Motor neuron (in vitro differentiated cells): Measurements from ENCODE around the gene MTA2. TPM values are rescaled to one million over a fixed set of nuclear protein-coding genes. Genes with fewer than 3 reads are reported as not detected.
"Not testable (repeated sequence)": the region's sequence is repeated elsewhere in the genome, so short reads cannot be mapped to it uniquely, and the experiment has no call there.

Experiments used
- ATAC-seq, 8 experiments: fragments of 200-7000 bp; cut with Tn5 transposase; replicated peaks in 6 of 8; 2 replicates each; pipeline ENCODE4 v1.8.0; 2021; ENCODE audit warnings: mild to moderate bottlenecking in 8 of 8, moderate library complexity in 8 of 8
- H3K27ac ChIP-seq, 2 donors: fragments of 250-450 bp; sonication (Bioruptor Pico); 2 replicates each; pipeline ENCODE4 v1.9.0; 2021; ENCODE audit warnings: antibody characterized with exemption in 2 of 2, mild to moderate bottlenecking in 2 of 2, moderate library complexity in 1 of 2
- H3K4me1 ChIP-seq, 2 donors: fragments of 250-450 bp; sonication (Bioruptor Pico); replicated peaks in 1 of 2; 2 replicates each; pipeline ENCODE4 v1.6.1; 2021; ENCODE audit warnings: antibody characterized with exemption in 2 of 2, mild to moderate bottlenecking in 2 of 2, moderate library complexity in 1 of 2
- H3K4me3 ChIP-seq, 5 donors: fragments of 250-450 bp; sonication (Bioruptor Pico); 2 replicates each; pipeline ENCODE4 v1.9.0; 2021; ENCODE audit warnings: antibody characterized with exemption in 5 of 5, mild to moderate bottlenecking in 5 of 5, moderate library complexity in 4 of 5
- WGBS, 10 experiments: fragments of 450-650 bp; shearing (Covaris generic); methylation state at CpG; one replicate each; pipeline ENCODE4 v1.0.0; 2022; 5-methylcytosine and 5-hydroxymethylcytosine counted together
- in situ Hi-C, 9 experiments: fragments of 400-800 bp; cut with MboI; loops; one replicate each; pipeline ENCODE4 v1.15.0; 2021; ENCODE audit warnings: low sequenced_read_pairs in 9 of 9, low pct_unique_long_range_greater_than_20kb in 2 of 9; ENCODE audit not compliant: unreplicated experiment in 9 of 9
- total RNA-seq, 8 experiments: library from RNA; unstranded; fragments of 300-600 nt; gene quantifications; 2 replicates each; pipeline versions ENCODE4 v1.2.3 to v1.2.4, GENCODE V29; 2022

MTA2 gene
- total RNA-seq, 8 experiments from 2014 or later: 49.1 to 146 (median 83.3) TPM

DNA sequence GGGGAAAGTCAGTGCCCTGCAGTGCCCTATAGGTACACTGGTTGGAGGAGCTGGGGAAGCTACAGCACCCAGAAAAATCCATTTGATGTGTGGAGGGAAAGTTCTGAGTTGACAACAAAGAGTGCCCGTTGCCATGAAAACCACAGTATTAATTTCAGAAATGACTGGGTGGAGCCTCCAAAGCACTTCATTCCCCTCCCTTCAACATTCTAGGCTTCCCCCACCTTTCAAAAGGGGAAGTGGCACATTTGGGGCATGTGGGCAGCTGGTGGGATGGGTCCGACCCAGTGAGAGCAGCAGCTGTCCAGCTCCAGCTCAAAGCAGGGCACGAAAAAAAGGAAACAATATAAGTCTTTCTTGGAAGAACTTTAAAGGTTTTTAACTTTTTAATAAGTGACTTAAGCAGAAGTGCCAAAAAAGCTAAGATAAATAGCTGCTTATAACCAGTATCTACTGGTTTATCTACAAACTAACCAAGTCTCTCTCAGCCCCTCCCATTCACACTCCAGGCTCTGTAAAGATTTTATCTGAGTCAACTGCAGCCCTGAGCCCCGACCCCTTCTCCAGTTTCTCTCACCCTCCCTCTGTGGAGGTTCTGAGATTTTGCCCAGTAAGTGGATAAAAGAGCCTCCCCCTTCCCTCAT, 46.1 kb downstream of the MTA2 start:
- in situ Hi-C loops: loop anchor here in 4 of 9 experiments (10.0 to 25.0 kb wide), 4 partner anchors 131 to 168 kb away; partner anchors contain the start of gene SCGB1A1 (in 1 of the 4)
- ATAC-seq: peak in 6 of 8 experiments; percentile 0 to 5 (median 2)
- WGBS, 10 experiments: 0 to 100% (median 66%) methylated on average over 1 to 4 of the region's 4 CpGs; no CpG with 5 or more reads in 1 of the 10 experiments
- Histone ChIP-seq H3K4me3 (no peak overlapping the region), H3K27ac (peak overlapping the region in 1 of 2 donors; percentile 47), H3K4me1 (peaks cover 4 to 43% of the 10 kb centered on the region in 2 donors)

DNA sequence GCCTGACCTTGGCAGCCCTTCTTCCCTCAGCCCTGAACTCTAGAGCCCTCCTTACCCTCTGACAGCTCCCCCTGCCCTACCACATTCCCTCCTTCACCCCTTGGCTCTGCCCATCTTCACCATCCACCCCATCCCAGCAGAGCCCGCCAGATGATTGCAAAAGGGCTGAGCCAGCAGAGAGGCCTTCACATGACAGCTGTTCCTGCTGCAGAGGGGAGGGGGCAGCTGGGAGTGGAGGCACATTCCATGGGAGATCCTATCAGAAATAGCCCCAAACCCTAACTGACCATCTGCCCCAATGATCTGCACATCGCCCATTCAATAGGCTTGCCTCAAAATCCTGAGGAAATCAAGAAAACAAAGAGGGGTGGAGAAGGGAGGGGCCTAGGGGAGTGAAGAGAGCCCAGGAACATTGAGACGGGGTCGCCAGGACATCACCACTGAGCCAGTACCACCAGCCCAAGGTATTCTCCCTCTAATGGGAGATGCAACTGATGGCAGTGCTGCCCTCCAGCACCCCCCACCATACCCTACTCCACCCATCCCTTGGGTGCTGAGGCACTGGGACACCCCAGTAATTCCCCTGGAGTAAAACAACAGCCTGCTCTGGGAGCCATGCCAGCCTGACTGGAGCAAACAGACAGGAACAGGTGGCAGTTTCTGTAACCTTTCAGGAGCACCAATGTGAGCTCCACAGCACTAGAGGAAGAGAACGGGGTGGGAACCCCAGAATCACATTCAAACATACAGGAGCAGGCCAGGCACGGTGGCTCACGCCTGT, 47.1 kb downstream of the MTA2 start:
- 20 to 81% (median 65%) methylated on average over 1 to 3 of the region's 7 CpGs; no CpG with 5 or more reads in 6 of the 10 experiments for WGBS, 10 experiments
- in situ Hi-C loops: loop anchor here in 4 of 9 experiments (10.0 to 25.0 kb wide), 4 partner anchors 130 to 167 kb away; partner anchors contain the start of gene SCGB1A1 (in 1 of the 4)
- H3K4me1 ChIP-seq: peaks cover 4 to 43% of the 10 kb centered on the region in 2 donors
- ATAC-seq: no peak
- H3K4me3 ChIP-seq: no peak overlapping the region
- H3K27ac ChIP-seq: no peak overlapping the region

DNA sequence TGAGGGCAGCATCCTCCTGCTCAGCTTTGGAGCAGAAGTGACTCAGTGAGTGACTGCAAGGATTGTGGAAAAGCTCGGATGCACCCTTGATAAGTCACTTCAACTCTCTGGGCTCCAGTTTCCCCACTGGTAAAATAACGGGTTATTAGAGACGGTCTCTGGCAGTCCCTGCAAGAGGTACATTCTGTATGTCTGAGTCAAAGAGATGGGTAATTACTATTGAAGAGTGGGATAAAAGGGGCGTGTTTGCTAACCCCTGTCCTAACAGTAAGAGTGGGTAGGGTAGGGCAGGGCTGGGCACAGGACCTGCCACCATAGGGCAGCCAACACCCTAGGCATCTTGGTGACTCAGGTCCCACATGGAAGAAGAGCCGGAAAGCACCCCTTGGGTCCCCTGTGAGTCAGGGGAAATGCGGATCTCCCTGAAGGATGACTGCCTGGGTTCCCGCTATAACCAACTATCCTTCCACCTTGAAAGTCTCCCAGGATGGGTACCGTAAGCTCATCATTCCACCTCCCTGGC, 47.8 kb downstream of the MTA2 start:
- H3K27ac ChIP-seq: no peak overlapping the region
- ATAC-seq: no peak
- WGBS, 10 experiments: 95 to 100% methylated on average over 2 to 5 of the region's 8 CpGs; no CpG with 5 or more reads in 8 of the 10 experiments
- in situ Hi-C loops: loop anchor here in 4 of 9 experiments (10.0 to 25.0 kb wide), 4 partner anchors 129 to 167 kb away; partner anchors contain the start of gene SCGB1A1 (in 1 of the 4)
- peaks cover 4 to 43% of the 10 kb centered on the region in 2 donors for H3K4me1 ChIP-seq
- no peak overlapping the region for H3K4me3 ChIP-seq

DNA sequence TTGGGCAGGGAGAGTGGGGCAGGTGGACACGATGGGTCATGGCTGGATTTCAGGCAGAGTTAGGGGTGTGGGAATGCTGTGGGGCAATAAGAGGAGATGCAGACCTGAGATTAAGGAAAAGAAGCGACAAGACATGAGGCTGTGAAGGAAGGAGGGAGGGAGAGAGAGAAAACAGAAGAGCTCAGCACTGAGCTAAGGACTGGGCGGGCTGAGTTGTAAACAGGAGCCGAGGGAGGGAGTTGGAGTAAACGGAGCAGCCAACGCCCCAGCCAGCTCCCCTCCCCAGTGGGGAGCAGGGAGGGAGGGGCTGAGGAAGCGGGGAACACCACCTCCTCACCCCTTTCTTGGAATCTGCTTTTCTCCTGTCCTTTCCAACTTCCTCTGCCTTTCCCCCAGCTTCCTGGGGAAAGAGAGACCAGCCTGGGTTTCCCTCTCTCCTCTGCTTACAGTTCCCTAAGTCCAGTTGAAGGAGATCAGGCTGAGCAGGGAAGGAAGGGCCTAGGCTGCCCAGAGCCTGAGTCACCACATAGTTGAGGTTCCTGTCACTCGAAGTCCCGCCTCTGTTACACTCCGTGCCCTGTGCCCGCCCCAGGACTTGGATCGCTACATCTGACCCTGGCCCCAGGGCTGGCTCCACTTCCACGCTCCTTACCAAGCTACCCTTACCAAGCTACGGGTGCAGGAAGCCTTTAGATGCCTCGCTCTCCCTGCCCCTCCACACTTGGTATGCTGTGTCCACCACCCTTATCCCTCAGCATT, 48.4 kb downstream of the MTA2 start:
- in situ Hi-C loops: loop anchor here in 4 of 9 experiments (10.0 to 25.0 kb wide), 4 partner anchors 128 to 166 kb away; partner anchors contain the start of gene SCGB1A1 (in 1 of the 4)

DNA sequence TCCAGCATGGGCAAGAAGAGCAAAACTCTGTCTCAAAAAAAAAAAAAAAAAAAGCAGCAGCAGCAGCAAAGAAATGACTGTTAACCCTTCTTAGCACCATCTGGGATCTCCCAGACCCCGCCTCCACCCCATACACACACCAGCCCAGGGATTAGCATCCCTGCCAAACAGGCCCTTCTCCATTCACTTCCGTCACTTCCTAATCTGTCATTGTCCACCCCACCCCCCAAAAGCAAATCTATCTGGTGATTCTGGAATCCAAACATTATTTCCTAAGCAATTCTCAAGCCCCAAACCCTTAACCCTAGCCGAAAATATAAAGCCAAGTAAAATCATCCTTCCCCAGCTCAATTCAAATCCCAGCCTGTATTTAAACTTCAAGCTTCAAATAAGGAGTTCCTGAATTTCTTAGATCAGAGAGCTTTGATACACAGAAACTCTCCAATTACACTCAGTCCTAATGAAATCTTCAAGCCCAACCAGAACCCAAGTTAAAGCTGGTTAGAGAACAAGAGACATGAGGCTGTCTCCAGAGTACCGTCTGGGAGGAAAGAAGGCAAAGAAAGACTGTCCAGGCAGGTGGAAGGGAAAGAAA, 49.1 kb downstream of the MTA2 start:
- H3K4me1 ChIP-seq: peaks cover 5 to 48% of the 10 kb centered on the region in 2 donors
- WGBS, 10 experiments: 0 to 69% (median 21%) methylated on average over 1 to 4 of the region's 4 CpGs; no CpG with 5 or more reads in 2 of the 10 experiments
- H3K4me3 ChIP-seq: no peak overlapping the region
- in situ Hi-C loops: loop anchor here in 4 of 9 experiments (10.0 to 25.0 kb wide), 4 partner anchors 128 to 165 kb away; partner anchors contain the start of gene SCGB1A1 (in 1 of the 4)
- ATAC-seq: no peak
- H3K27ac ChIP-seq: no peak overlapping the region

More for the DNA sequence above, 48.4 kb downstream of the MTA2 start:
- peak; percentile 55 to 82 (median 73) for ATAC-seq
- Histone ChIP-seq H3K4me1 (peaks cover 4 to 43% of the 10 kb centered on the region in 2 donors), H3K27ac (peak overlapping the region in 1 of 2 donors; percentile 58), H3K4me3 (no peak overlapping the region)
- WGBS, 10 experiments: 0 to 60% (median 24%) methylated on average over 1 to 9 of the region's 15 CpGs; no CpG with 5 or more reads in 2 of the 10 experiments

DNA sequence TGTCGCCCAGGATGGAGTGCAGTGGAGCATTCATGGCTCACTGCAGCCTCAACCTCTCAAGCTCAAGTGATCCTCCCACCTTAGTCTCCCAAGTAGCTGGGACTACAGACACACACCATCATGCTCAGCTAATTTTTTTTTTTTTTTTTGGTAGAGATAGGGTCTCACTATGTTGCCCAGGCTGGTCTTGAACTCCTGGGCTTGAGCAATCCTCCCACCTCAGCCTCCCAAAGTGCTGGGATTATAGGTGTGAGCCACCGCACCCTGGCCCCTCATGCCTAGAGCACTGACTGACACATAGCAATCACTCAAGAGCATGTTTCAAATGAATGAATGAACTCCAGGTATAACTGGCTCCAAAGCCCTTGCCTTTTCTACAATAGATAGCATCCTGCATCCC, 51.2 kb downstream of the MTA2 start:
- in situ Hi-C loops: loop anchor here in 4 of 9 experiments (10.0 to 25.0 kb wide), 4 partner anchors 126 to 163 kb away; partner anchors contain the start of gene SCGB1A1 (in 1 of the 4)
- not testable (repeated sequence) for H3K4me3 ChIP-seq, ATAC-seq, H3K27ac ChIP-seq
- 80 to 100% (median 93%) methylated on average over 1 to 2 of the region's 2 CpGs; no CpG with 5 or more reads in 3 of the 10 experiments for WGBS, 10 experiments
- H3K4me1 ChIP-seq: peaks cover 10 to 42% of the 10 kb centered on the region in 2 donors

DNA sequence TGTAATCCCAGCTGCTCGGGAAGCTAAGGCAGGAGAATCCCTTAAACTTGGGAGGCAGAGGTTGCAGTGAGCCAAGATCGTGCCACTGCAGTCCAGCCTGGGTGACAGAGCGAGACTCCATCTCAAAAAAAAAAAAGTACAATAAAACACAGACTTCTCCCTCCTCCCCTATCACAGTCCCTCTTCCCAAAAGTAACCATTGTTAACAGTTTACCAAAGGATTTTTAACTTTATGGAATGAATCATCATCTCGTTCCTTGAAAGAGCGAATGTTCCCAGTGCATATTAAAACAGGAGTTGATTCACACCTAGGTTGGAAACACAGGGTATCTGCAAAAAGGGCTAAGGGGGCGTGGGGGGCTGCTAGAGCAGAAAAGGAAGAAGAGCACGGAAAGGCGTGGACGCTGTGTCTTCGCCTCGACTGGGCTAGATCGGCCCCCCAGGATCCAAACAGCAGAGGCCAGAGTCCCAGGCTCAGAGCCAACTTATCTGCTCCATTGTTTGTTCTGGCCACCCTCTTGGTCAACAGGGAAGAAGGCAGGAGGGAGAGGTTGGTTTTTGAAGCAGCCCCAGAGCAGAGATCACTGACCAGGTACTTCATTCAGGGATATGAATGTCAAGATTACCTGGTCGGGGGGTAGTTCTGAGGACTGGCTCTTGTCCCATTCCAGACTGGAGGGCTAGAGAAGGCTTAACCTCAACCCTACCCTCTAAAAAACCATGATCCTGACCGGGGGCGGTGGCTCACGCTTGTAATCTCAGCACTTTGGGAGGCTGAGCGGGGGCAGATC, 52.9 kb downstream of the MTA2 start:
- 60 to 100% (median 80%) methylated on average over 1 to 11 of the region's 17 CpGs; no CpG with 5 or more reads in 1 of the 10 experiments for WGBS, 10 experiments
- Histone ChIP-seq H3K4me3 (no peak overlapping the region), H3K27ac (no peak overlapping the region), H3K4me1 (peaks cover 13 to 43% of the 10 kb centered on the region in 2 donors)
- no peak for ATAC-seq
- in situ Hi-C loops: loop anchor here in 1 of 9 experiments (25.0 kb wide), 1 partner anchor 111 kb away; no protein-coding TSS in a partner anchor

DNA sequence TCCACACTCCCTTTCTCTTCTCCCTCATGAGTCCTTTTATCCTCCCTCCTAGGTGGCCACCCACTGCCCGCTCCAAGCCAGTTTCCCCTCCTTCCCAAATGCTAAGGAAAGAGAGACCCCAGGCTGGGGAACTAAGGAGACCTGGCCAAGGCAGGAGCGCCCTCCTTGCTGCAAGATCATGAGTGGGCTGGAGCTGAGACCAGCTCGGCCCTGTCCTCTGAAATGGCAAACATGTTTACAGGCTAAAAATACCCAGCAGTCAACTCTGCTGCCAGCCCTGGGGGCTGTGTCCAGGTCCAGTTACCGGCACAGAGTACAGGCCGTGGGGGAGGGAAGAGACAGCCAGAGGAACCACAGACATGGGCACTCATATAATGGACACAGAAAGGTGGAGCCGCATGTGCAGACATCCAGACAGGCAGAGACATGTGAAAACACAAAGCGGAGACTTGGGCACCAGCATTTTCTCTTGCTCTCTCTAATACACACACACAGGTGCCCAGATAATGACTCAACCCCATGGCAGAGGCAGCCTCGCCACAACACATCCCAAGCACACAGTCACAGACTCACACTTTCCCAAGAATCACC, 53.9 kb downstream of the MTA2 start:
- no peak for ATAC-seq
- in situ Hi-C loops: loop anchor here in 1 of 9 experiments (25.0 kb wide), 1 partner anchor 110 kb away; no protein-coding TSS in a partner anchor

DNA sequence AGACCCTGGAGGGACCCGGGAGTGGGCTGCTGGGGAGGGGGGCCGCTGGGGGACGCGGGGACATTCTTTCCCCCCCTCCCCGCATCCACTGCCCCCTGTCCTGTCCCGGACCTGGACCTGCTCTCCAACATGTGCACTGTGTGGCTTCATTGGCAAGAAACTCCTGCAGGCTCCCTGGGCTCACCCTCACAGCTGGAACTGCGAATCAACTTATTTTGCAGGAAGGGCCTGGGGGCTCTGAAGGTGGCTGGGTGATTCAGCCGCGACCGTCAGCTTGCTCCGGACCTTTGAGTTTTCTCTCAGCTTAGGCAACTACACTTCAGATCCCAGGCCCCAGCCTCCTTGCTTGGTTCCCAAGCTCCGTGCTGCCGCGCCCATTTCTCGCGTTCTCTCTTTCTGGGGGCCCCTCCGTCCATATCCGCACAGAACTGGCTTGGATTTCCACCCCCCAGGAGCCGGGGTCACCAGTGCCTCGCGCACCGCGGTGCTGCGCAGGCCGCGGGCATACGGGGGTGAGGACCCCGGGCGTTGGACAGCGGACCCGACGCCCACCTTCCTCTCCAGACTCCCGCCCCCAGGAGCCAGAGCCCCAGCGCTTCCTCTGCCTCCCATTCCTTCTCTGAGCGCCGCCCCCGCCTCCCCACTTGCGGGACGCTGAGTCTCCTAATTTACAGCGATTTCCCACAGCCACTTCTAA, 54.6 kb downstream of the MTA2 start:
- Histone ChIP-seq H3K27ac (no peak overlapping the region), H3K4me1 (peaks cover 13 to 42% of the 10 kb centered on the region in 2 donors), H3K4me3 (peak overlapping the region in 3 of 5 donors; percentile 40 to 57 (median 41))
- 0 to 12% (median 4%) methylated on average over 1 to 9 of the region's 40 CpGs; no CpG with 5 or more reads in 6 of the 10 experiments for WGBS, 10 experiments
- in situ Hi-C loops: loop anchor here in 1 of 9 experiments (25.0 kb wide), 1 partner anchor 110 kb away; no protein-coding TSS in a partner anchor
- peak in 6 of 8 experiments; percentile 2 to 14 (median 6) for ATAC-seq

More for the DNA sequence above, 53.9 kb downstream of the MTA2 start:
- no peak overlapping the region for H3K27ac ChIP-seq
- 56 to 100% (median 83%) methylated on average over 1 to 5 of the region's 8 CpGs; no CpG with 5 or more reads in 2 of the 10 experiments for WGBS, 10 experiments
- no peak overlapping the region for H3K4me3 ChIP-seq
- peaks cover 13 to 39% of the 10 kb centered on the region in 2 donors for H3K4me1 ChIP-seq

DNA sequence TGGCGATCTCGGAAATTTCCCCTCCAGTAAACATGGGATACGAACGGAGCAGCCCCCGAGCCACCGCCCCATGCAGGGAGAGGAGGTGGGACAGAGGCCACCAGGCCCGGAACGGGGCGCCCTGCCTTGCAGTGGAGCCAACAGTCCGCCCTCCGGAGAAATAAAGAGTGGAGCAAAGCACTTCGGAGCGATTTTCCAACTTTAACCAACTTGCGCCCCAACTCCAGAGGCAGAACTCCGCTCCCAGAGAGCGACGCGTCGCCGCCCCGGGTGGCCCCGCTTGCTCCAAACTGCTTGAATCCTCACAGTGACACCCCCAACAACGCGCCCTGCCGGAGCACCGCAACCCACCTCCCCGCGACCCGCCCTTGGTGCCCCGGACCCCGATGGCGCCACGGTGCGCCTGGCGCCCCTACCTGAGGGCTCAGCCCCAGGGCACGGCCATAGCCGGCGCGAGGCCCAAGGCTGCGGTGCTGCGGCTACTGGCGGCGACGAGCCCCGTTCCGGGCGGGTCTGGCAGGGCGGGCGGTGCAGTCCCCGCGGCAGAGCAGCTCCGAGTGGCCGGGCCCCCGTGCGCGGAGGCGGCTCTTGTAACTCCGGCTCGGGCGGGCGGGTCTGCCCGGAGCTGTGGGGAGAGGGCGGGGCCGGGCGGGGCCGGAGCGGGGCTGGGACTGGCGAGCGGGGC, 55.3 kb downstream of the MTA2 start, which contains the start of gene AHNAK:
TSS of gene AHNAK (minus strand) at position 563 of the 685 bp plus-strand sequence. CDS start 10,708 bp downstream, outside the sequence.
- WGBS, 10 experiments: 3% methylated on average over 6 of the region's 69 CpGs; no CpG with 5 or more reads in 9 of the 10 experiments
- H3K4me1 ChIP-seq: peaks cover 13 to 36% of the 10 kb centered on the region in 2 donors
- in situ Hi-C loops: loop anchor here in 1 of 9 experiments (25.0 kb wide), 1 partner anchor 109 kb away; no protein-coding TSS in a partner anchor
- no peak within 1 kb of the TSS for H3K27ac ChIP-seq
- H3K4me3 ChIP-seq: peak within 1 kb of the TSS; percentile 19 to 57 (median 40)
- ATAC-seq: peak; percentile 22 to 58 (median 47)
